DND-41 (cell line): ENCODE data around the gene NEDD4L.

Source experiments
- ATAC-seq: fragments of 200-7000 bp; cut with Tn5 transposase; 3 replicates; pipeline ENCODE4 v1.9.1; 2021; ENCODE audit warnings: low read depth; ENCODE audit not compliant: insufficient read depth
- DNase-seq: peaks from one replicate; pipeline ENCODE4 v3.0.0-alpha.2; 2020
- H2AFZ ChIP-seq: 2 replicates; pipeline ENCODE4 v1.6.0; 2012; ENCODE audit warnings: low read depth, low read length
- H3K27ac ChIP-seq: 2 replicates; pipeline ENCODE4 v1.5.1; 2012; ENCODE audit warnings: low read length, inconsistent platforms
- H3K27me3 ChIP-seq: fragments of 200-600 bp; sonication (generic); 2 replicates; pipeline ENCODE4 v1.6.0; 2012; ENCODE audit warnings: low read length, mild to moderate bottlenecking, inconsistent platforms; ENCODE audit not compliant: insufficient read depth, poor library complexity
- H3K36me3 ChIP-seq: 2 replicates; pipeline ENCODE4 v1.5.1; 2012; ENCODE audit warnings: low read length, inconsistent platforms; ENCODE audit not compliant: insufficient read depth
- H3K4me1 ChIP-seq: 2 replicates; pipeline ENCODE4 v1.5.1; 2012; ENCODE audit warnings: mild to moderate bottlenecking, low read length; ENCODE audit not compliant: insufficient read depth
- H3K4me2 ChIP-seq: 2 replicates; pipeline ENCODE4 v1.6.0; 2012; ENCODE audit warnings: mild to moderate bottlenecking, moderate library complexity, low read length, inconsistent platforms; ENCODE audit not compliant: insufficient read depth
- H3K4me3 ChIP-seq, 2 experiments: fragments of 200-600 bp in 1 of 2; shearing (Covaris generic) in 1 of 2; 2 replicates each; pipeline ENCODE4 v1.5.1; 2012 to 2016; ENCODE audit warnings: inconsistent platforms in 2 of 2, low read length in 2 of 2, mild to moderate bottlenecking in 2 of 2, low read depth in 1 of 2, moderate library complexity in 1 of 2
- H3K79me2 ChIP-seq: 2 replicates; pipeline ENCODE4 v1.6.0; 2012; ENCODE audit warnings: low read length, inconsistent platforms; ENCODE audit not compliant: insufficient read depth
- H3K9ac ChIP-seq: 2 replicates; pipeline ENCODE4 v1.6.0; 2012; ENCODE audit warnings: low read depth, mild to moderate bottlenecking, inconsistent platforms, low read length, moderate library complexity
- H3K9me3 ChIP-seq: 2 replicates; pipeline ENCODE4 v1.5.1; 2012; ENCODE audit warnings: low read length, moderate library complexity, mild to moderate bottlenecking, inconsistent platforms; ENCODE audit not compliant: insufficient read depth, severe bottlenecking
- H4K20me1 ChIP-seq: 2 replicates; pipeline ENCODE4 v1.6.0; 2012; ENCODE audit warnings: low read length; ENCODE audit not compliant: insufficient read depth
- EZH2 ChIP-seq: IDR thresholded peaks from 3 replicates; pipeline ENCODE4 v1.6.1; 2012; ENCODE audit warnings: borderline replicate concordance, low read depth, mild to moderate bottlenecking, moderate library complexity, low read length, inconsistent platforms; ENCODE audit not compliant: severe bottlenecking
- TF ChIP-seq, protein P1 (sequence below): IDR thresholded peaks from 2 replicates; pipeline ENCODE4 v1.5.1; 2012; ENCODE audit warnings: borderline replicate concordance, low read length, moderate library complexity, mild to moderate bottlenecking; ENCODE audit not compliant: poor library complexity, severe bottlenecking; ENCODE audit errors: extremely low read depth

NEDD4L gene

GRCh38 chr18:58183226-58183625 lies 139.2 kb downstream of the NEDD4L start:
- Histone ChIP-seq H3K4me1 (no peaks in the 10 kb centered on the region), H3K4me2 (no peak overlapping the region), H3K9ac (no peak overlapping the region), H3K27me3 (peaks cover 3% of the 10 kb centered on the region), H3K4me3 (no peak overlapping the region), H3K27ac (no peak overlapping the region), H3K36me3 (no peaks in the 10 kb centered on the region), H3K79me2 (no peaks in the 10 kb centered on the region), H4K20me1 (no peaks in the 10 kb centered on the region; the same call in 1 of the 2 replicates), H2AFZ (no peak overlapping the region), H3K9me3 (no peaks in the 10 kb centered on the region)
- ATAC-seq (no peak), DNase-seq (no peak)
- TF ChIP-seq EZH2, result no peak
- TF ChIP-seq, protein P1, sequence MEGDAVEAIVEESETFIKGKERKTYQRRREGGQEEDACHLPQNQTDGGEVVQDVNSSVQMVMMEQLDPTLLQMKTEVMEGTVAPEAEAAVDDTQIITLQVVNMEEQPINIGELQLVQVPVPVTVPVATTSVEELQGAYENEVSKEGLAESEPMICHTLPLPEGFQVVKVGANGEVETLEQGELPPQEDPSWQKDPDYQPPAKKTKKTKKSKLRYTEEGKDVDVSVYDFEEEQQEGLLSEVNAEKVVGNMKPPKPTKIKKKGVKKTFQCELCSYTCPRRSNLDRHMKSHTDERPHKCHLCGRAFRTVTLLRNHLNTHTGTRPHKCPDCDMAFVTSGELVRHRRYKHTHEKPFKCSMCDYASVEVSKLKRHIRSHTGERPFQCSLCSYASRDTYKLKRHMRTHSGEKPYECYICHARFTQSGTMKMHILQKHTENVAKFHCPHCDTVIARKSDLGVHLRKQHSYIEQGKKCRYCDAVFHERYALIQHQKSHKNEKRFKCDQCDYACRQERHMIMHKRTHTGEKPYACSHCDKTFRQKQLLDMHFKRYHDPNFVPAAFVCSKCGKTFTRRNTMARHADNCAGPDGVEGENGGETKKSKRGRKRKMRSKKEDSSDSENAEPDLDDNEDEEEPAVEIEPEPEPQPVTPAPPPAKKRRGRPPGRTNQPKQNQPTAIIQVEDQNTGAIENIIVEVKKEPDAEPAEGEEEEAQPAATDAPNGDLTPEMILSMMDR, result no peak

DNA sequence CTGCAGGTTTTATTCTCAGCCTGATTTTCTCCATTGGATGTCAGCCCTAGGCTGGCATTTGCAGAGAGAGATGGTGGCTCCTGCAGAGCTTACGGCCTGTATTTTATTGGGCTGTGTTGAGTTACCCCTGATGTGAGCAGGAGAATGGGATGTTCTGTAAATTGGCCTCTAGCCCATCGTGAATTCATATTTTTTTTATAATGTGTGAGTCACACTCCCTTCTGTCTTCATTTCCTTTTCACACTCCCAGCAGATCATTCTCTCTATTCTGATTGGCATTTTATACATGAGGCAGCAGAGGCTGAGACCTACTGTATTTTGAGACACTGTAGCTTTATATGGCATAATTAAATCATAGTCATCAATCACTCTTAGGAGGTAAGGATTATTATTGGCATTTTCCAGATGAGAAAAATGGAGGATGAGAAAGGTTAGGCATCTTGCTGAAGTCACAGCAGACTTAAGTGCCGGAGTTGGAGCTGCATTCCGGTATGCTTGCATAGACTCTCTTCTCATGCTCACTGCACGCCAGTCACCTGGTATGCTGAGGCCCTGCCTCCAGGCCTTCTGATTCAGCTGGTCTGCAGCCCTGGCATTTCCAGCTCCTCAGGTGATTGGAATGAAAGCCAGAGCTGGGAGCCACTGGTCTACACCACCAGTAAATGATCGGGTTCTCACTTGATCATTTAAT lies 142.4 kb downstream of the NEDD4L start:
- Histone ChIP-seq H3K36me3 (no peaks in the 10 kb centered on the region), H3K4me1 (no peaks in the 10 kb centered on the region), H3K79me2 (no peaks in the 10 kb centered on the region), H3K9ac (no peak overlapping the region), H3K27me3 (peaks cover 3% of the 10 kb centered on the region), H2AFZ (no peak overlapping the region), H4K20me1 (peaks cover 3% of the 10 kb centered on the region), H3K4me3 (no peak overlapping the region), H3K27ac (no peak overlapping the region), H3K4me2 (no peak overlapping the region), H3K9me3 (no peaks in the 10 kb centered on the region)
- TF ChIP-seq, protein P1, result no peak
- TF ChIP-seq EZH2, result no peak
- ATAC-seq (no peak), DNase-seq (no peak)

- Histone ChIP-seq H4K20me1 (peaks cover 3% of the 10 kb centered on the region), H3K36me3 (no peaks in the 10 kb centered on the region), H3K4me2 (no peak overlapping the region), H3K27me3 (peaks cover 3% of the 10 kb centered on the region), H3K27ac (no peak overlapping the region), H3K4me1 (no peaks in the 10 kb centered on the region), H2AFZ (no peak overlapping the region), H3K9me3 (no peaks in the 10 kb centered on the region), H3K4me3 (no peak overlapping the region), H3K79me2 (no peaks in the 10 kb centered on the region), H3K9ac (no peak overlapping the region)
- no peak for DNase-seq
- ATAC-seq, result no peak
- TF ChIP-seq EZH2, result no peak
- TF ChIP-seq, protein P1, result no peak
Observed at GRCh38 chr18:58187674-58188073, 143.6 kb downstream of the NEDD4L start.
